Astrocyte (in vitro differentiated cells and primary cell): ENCODE results near the gene FAM13A. TPM values are rescaled to one million over a fixed set of nuclear protein-coding genes. Genes with fewer than 3 reads are reported as not detected.
"Not testable (repeated sequence)": the region's sequence is repeated elsewhere in the genome, so short reads cannot be mapped to it uniquely, and the experiment has no call there.

Source experiments
- DNase-seq: peaks from one replicate; pipeline ENCODE4 v3.0.0-alpha.2; 2010; ENCODE audit warnings: low read depth
- FAIRE-seq: peaks from 2 replicates; lab custom pipeline; 2011; peaks lifted over from hg19 to GRCh38; lab: Jason Lieb, UNC
- H2AFZ ChIP-seq: 2 replicates; pipeline ENCODE4 v1.6.0; 2012; ENCODE audit warnings: low read depth, low read length, inconsistent platforms
- H3K27ac ChIP-seq: 2 replicates; pipeline ENCODE4 v1.5.1; 2011; ENCODE audit warnings: low read depth, low read length, inconsistent platforms
- H3K27me3 ChIP-seq: 2 replicates; pipeline ENCODE4 v1.6.0; 2011; ENCODE audit warnings: low read length, inconsistent platforms; ENCODE audit not compliant: insufficient read depth
- H3K36me3 ChIP-seq: 2 replicates; pipeline ENCODE4 v1.5.1; 2011; ENCODE audit warnings: low read length, inconsistent platforms; ENCODE audit not compliant: insufficient read depth
- H3K4me1 ChIP-seq: 2 replicates; pipeline ENCODE4 v1.5.1; 2011; ENCODE audit warnings: low read length, inconsistent platforms; ENCODE audit not compliant: insufficient read depth
- H3K4me2 ChIP-seq: 2 replicates; pipeline ENCODE4 v1.6.0; 2012; ENCODE audit warnings: low read length, inconsistent platforms
- H3K4me3 ChIP-seq: 2 replicates; pipeline ENCODE4 v1.5.1; 2011; ENCODE audit warnings: low read depth, mild to moderate bottlenecking, low read length, inconsistent platforms; ENCODE audit not compliant: insufficient read depth
- H3K79me2 ChIP-seq: 2 replicates; pipeline ENCODE4 v1.6.0; 2012; ENCODE audit warnings: mild to moderate bottlenecking, low read length, inconsistent platforms; ENCODE audit not compliant: insufficient read depth
- H3K9ac ChIP-seq: 2 replicates; pipeline ENCODE4 v1.6.0; 2012; ENCODE audit warnings: mild to moderate bottlenecking, low read length, inconsistent platforms
- H3K9me3 ChIP-seq: 2 replicates; pipeline ENCODE4 v1.5.1; 2012; ENCODE audit warnings: low read depth, mild to moderate bottlenecking, low read length, inconsistent platforms; ENCODE audit not compliant: insufficient read depth
- H4K20me1 ChIP-seq: 2 replicates; pipeline ENCODE4 v1.6.0; 2012; ENCODE audit warnings: low read length, inconsistent platforms; ENCODE audit not compliant: insufficient read depth
- H3K27ac Mint-ChIP-seq: one replicate; pipeline ENCODE4 v1.8.0; 2021; ENCODE audit warnings: mild to moderate bottlenecking, mixed read lengths; ENCODE audit not compliant: unreplicated experiment
- H3K27me3 Mint-ChIP-seq: one replicate; pipeline ENCODE4 v1.8.0; 2021; ENCODE audit warnings: low read depth, mixed read lengths; ENCODE audit not compliant: unreplicated experiment
- H3K36me3 Mint-ChIP-seq: one replicate; pipeline ENCODE4 v1.8.0; 2021; ENCODE audit warnings: low read depth, mixed read lengths; ENCODE audit not compliant: unreplicated experiment
- H3K4me1 Mint-ChIP-seq: one replicate; pipeline ENCODE4 v1.8.0; 2021; ENCODE audit warnings: low read depth, mixed read lengths; ENCODE audit not compliant: unreplicated experiment
- H3K4me3 Mint-ChIP-seq: one replicate; pipeline ENCODE4 v1.8.0; 2021; ENCODE audit warnings: mild to moderate bottlenecking, moderate library complexity, mixed read lengths; ENCODE audit not compliant: unreplicated experiment
- H3K9me3 Mint-ChIP-seq: one replicate; pipeline ENCODE4 v1.8.0; 2021; ENCODE audit warnings: mild to moderate bottlenecking, mixed read lengths; ENCODE audit not compliant: unreplicated experiment
- CTCF ChIP-seq: IDR thresholded peaks from 2 replicates; pipeline ENCODE4 v1.5.1; 2011; ENCODE audit warnings: low read depth, mild to moderate bottlenecking, inconsistent platforms, low read length, moderate library complexity; ENCODE audit not compliant: insufficient read depth
- EZH2 ChIP-seq: IDR thresholded peaks from 2 replicates; pipeline ENCODE4 v1.6.1; 2012; ENCODE audit warnings: mild to moderate bottlenecking, low read length, inconsistent platforms; ENCODE audit not compliant: insufficient read depth
- total RNA-seq: library from RNA; stranded (reverse); gene quantifications from 2 replicates; pipeline ENCODE4 v1.2.1, GENCODE V29; 2021

The FAM13A gene
- total RNA-seq, 1 donor from 2014 or later, result 12.0 TPM

- Mint-ChIP-seq H3K27ac (no peak overlapping the region), H3K27me3 (no peaks in the 10 kb centered on the region), H3K9me3 (no peaks in the 10 kb centered on the region), H3K4me1 (peaks cover 9% of the 10 kb centered on the region), H3K4me3 (no peak overlapping the region), H3K36me3 (no peaks in the 10 kb centered on the region)
- Histone ChIP-seq H3K4me2 (no peak overlapping the region), H2AFZ (no peak overlapping the region), H3K27me3 (no peaks in the 10 kb centered on the region), H3K4me1 (no peaks in the 10 kb centered on the region), H3K79me2 (no peaks in the 10 kb centered on the region), H3K36me3 (no peaks in the 10 kb centered on the region), H4K20me1 (no peaks in the 10 kb centered on the region), H3K27ac (no peak overlapping the region), H3K9me3 (no peaks in the 10 kb centered on the region), H3K4me3 (no peak overlapping the region), H3K9ac (no peak overlapping the region)
- TF ChIP-seq EZH2 (no peak), CTCF (no peak)
- peak; percentile 55 for DNase-seq
- no peak for FAIRE-seq
These were observed 199.4 kb downstream of the FAM13A start for GRCh38 chr4:88857588-88857987.

- Histone ChIP-seq H3K4me1 (no peaks in the 10 kb centered on the region), H3K4me3 (no peak overlapping the region), H3K27ac (no peak overlapping the region), H2AFZ (no peak overlapping the region), H3K27me3 (no peaks in the 10 kb centered on the region), H4K20me1 (no peaks in the 10 kb centered on the region), H3K4me2 (no peak overlapping the region), H3K9ac (no peak overlapping the region), H3K36me3 (no peaks in the 10 kb centered on the region), H3K9me3 (no peaks in the 10 kb centered on the region), H3K79me2 (no peaks in the 10 kb centered on the region)
- DNase-seq, result no peak
- H3K4me3 Mint-ChIP-seq, result no peak overlapping the region
- no peak for FAIRE-seq
- no peak for TF ChIP-seq CTCF
- no peak for TF ChIP-seq EZH2
- H3K27me3 Mint-ChIP-seq, result no peaks in the 10 kb centered on the region
- H3K27ac Mint-ChIP-seq, result no peak overlapping the region
- H3K4me1 Mint-ChIP-seq, result peaks cover 8% of the 10 kb centered on the region
- no peaks in the 10 kb centered on the region for H3K9me3 Mint-ChIP-seq
- H3K36me3 Mint-ChIP-seq, result peaks cover 2% of the 10 kb centered on the region
These were observed 202.5 kb downstream of the FAM13A start for GRCh38 chr4:88854481-88854880.

DNA sequence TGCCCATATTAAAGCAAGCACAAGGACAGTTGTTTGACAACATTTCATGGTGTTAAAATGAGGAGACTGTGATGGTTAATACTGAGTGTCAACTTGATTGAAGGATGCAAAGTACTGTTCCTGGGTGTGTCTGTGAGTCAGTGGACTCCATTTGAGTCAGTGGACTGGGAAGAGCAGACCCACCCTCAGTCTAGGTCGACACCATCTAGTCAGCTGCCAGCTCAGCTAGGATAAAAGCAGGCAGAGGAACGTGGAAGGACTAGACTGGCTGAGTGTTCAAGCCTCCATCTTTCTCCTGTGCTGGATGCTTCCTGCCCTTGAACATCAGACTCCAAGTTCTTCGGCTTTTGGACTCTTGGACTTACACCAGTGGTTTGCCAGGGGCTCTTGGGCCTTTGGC, 203.4 kb downstream of the FAM13A start:
- H2AFZ ChIP-seq, H3K9me3 ChIP-seq, H3K4me1 ChIP-seq, H3K4me1 Mint-ChIP-seq, H3K27me3 Mint-ChIP-seq, FAIRE-seq, H3K9me3 Mint-ChIP-seq, H3K79me2 ChIP-seq, H3K36me3 ChIP-seq, H3K4me2 ChIP-seq, H3K4me3 Mint-ChIP-seq, H3K9ac ChIP-seq, DNase-seq, H4K20me1 ChIP-seq, H3K27ac ChIP-seq, H3K27me3 ChIP-seq, H3K36me3 Mint-ChIP-seq, H3K27ac Mint-ChIP-seq, H3K4me3 ChIP-seq: not testable (repeated sequence)
